PC-3 (cell line): ENCODE results near the gene CALM1.

Experiments used
- EZH2phosphoT487 ChIP-seq: fragments of 300-600 bp; sonication (generic); IDR thresholded peaks from 2 replicates; pipeline ENCODE4 v1.6.1; 2018; ENCODE audit warnings: mild to moderate bottlenecking, antibody characterized with exemption, low read length, borderline replicate concordance
- TF ChIP-seq, protein P1 (sequence below): fragments of 300-600 bp; sonication (generic); conservative IDR thresholded peaks from 2 replicates; pipeline ENCODE4 v1.5.1; 2017; ENCODE audit warnings: antibody characterized with exemption, low read depth, mild to moderate bottlenecking, low read length

DNA sequence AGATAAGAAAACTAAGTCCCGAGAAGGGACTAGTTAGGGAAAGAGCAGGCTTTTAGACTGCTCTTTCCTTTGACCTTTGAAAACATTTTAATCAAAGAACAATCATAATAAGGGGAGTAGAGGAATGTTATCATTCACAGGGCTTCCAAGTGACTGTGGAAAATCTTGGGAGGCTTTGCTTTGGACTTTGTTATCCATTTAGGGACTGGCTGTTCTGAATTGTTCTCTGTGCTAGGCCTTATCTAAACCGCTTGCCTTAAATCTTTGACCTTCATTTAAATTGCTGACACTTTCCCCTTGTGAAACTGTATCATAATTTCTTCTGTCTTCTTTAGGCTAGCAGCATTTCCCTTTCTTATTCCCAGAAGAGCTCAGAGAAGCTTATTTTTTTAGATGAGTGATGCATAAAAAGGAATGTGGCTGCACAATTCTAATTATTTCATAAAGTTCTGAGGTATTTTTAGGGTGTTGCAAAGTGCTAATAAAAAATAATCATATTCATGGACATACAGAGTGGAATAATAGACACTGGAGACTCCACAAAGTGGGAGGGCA is 9.5 kb upstream of the CALM1 start:
- TF ChIP-seq, protein P1, sequence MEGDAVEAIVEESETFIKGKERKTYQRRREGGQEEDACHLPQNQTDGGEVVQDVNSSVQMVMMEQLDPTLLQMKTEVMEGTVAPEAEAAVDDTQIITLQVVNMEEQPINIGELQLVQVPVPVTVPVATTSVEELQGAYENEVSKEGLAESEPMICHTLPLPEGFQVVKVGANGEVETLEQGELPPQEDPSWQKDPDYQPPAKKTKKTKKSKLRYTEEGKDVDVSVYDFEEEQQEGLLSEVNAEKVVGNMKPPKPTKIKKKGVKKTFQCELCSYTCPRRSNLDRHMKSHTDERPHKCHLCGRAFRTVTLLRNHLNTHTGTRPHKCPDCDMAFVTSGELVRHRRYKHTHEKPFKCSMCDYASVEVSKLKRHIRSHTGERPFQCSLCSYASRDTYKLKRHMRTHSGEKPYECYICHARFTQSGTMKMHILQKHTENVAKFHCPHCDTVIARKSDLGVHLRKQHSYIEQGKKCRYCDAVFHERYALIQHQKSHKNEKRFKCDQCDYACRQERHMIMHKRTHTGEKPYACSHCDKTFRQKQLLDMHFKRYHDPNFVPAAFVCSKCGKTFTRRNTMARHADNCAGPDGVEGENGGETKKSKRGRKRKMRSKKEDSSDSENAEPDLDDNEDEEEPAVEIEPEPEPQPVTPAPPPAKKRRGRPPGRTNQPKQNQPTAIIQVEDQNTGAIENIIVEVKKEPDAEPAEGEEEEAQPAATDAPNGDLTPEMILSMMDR: no peak
- TF ChIP-seq EZH2phosphoT487: no peak
